Testis (tissue), 3 donors: Measurements from ENCODE around the gene ROR2. TPM values are rescaled to one million over a fixed set of nuclear protein-coding genes. Genes with fewer than 3 reads are reported as not detected.

Source experiments
- DNase-seq: peaks from one replicate; pipeline ENCODE4 v3.0.0-alpha.2; 2019
- H3K27ac ChIP-seq, 2 donors: fragments of 200-600 bp; sonication (generic); one replicate each; pipeline ENCODE4 v1.5.1; 2019
- H3K27me3 ChIP-seq: fragments of 200-600 bp; sonication (generic); one replicate; pipeline ENCODE4 v1.5.1; 2019
- H3K36me3 ChIP-seq: fragments of 200-600 bp; sonication (generic); one replicate; pipeline ENCODE4 v1.5.1; 2017; ENCODE audit warnings: low read depth; ENCODE audit errors: missing control alignments
- H3K4me1 ChIP-seq: fragments of 200-600 bp; sonication (generic); one replicate; pipeline ENCODE4 v1.5.1; 2019
- H3K4me3 ChIP-seq, 2 donors: fragments of 200-600 bp; sonication (generic); one replicate each; pipeline ENCODE4 v1.5.1; 2017 to 2019
- H3K9me3 ChIP-seq: fragments of 200-600 bp; sonication (generic); one replicate; pipeline ENCODE4 v1.5.1; 2017
- POLR2A ChIP-seq: fragments of 450-650 bp; IDR thresholded peaks from one replicate; pipeline ENCODE4 v1.6.1; 2017; ENCODE audit warnings: antibody characterized with exemption, mild to moderate bottlenecking, moderate library complexity
- WGBS, 2 donors: methylation state at CpG; one replicate each; pipeline ENCODE4 v1.1.5; 2018; 5-methylcytosine and 5-hydroxymethylcytosine counted together
- intact Hi-C: fragments of 100-400 bp; cut with DNase I; formaldehyde crosslinking; loops from one replicate; pipeline ENCODE4 v1.15.1; 2023; ENCODE audit warnings: low total_unique reads
- polyA plus RNA-seq: library from polyadenylated mRNA; stranded (reverse); fragments of 350-450 nt; fragmentation: Illumina TruSeq; extraction: RNeasy Lipid Tissue Mini Kit (QIAGEN cat#74804); gene quantifications from one replicate; pipeline ENCODE4 v1.2.3, GENCODE V29; 2014; ENCODE audit warnings: low read depth, low replicate concordance; ENCODE audit not compliant: insufficient read depth
- total RNA-seq, 2 donors: library from RNA; depleted of rRNA; stranded (reverse); fragments of >200 nt; gene quantifications; one replicate each; pipeline ENCODE4 v1.2.3, GENCODE V29; 2016
- TF ChIP-seq, protein P1 (sequence below), 3 experiments: fragments of 450-650 bp in 2 of 3; fragments of 200-600 bp in 1 of 3; sonication (generic) in 1 of 3; IDR thresholded peaks; one replicate each; pipeline ENCODE4 v1.5.1; 2016 to 2019; ENCODE audit warnings: antibody characterized with exemption in 3 of 3, mild to moderate bottlenecking in 2 of 3, moderate library complexity in 1 of 3

The ROR2 gene
- total and polyA plus RNA-seq, 3 donors from 2014 or later, result 11.5 to 16.5 (median 12.3) TPM

DNA sequence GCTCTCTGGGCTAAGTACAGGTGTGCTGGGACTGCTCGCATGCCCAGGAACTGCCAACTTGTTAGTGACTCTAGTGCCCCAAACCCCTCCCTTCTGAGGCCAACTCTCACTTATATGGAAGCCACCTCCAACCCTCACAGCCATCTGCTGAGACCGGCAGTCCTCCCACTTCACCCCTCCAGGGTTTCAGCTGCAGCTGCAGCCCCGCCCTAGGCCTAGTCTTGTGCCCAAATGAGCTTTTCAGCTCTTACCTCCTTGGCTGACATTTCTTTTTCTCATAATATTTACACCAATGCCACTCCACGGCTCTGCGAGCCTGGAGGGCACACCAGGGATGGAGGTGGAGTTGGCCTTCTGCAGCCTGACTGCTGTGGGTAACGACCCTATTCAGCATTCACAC is 166.6 kb downstream of the ROR2 start:
- Histone ChIP-seq H3K27me3 (no peaks in the 10 kb centered on the region), H3K27ac (no peak overlapping the region), H3K4me1 (no peaks in the 10 kb centered on the region), H3K9me3 (no peaks in the 10 kb centered on the region), H3K36me3 (no peaks in the 10 kb centered on the region), H3K4me3 (no peak overlapping the region)
- TF ChIP-seq, protein P1, sequence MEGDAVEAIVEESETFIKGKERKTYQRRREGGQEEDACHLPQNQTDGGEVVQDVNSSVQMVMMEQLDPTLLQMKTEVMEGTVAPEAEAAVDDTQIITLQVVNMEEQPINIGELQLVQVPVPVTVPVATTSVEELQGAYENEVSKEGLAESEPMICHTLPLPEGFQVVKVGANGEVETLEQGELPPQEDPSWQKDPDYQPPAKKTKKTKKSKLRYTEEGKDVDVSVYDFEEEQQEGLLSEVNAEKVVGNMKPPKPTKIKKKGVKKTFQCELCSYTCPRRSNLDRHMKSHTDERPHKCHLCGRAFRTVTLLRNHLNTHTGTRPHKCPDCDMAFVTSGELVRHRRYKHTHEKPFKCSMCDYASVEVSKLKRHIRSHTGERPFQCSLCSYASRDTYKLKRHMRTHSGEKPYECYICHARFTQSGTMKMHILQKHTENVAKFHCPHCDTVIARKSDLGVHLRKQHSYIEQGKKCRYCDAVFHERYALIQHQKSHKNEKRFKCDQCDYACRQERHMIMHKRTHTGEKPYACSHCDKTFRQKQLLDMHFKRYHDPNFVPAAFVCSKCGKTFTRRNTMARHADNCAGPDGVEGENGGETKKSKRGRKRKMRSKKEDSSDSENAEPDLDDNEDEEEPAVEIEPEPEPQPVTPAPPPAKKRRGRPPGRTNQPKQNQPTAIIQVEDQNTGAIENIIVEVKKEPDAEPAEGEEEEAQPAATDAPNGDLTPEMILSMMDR (IDR thresholded peaks at IDR 0.05), result no peak
- TF ChIP-seq POLR2A, result no peak
- WGBS, 2 donors, result 95 to 97% methylated on average over 6 of the region's 6 CpGs
- DNase-seq, result peak; percentile 4
- intact Hi-C loops, result no loop called here

GRCh38 chr9:91782708-91783214 is 167.3 kb downstream of the ROR2 start:
- Histone ChIP-seq H3K4me1 (no peaks in the 10 kb centered on the region), H3K9me3 (no peaks in the 10 kb centered on the region), H3K4me3 (no peak overlapping the region), H3K27me3 (no peaks in the 10 kb centered on the region), H3K27ac (no peak overlapping the region), H3K36me3 (no peaks in the 10 kb centered on the region)
- peak; percentile 9 for DNase-seq
- WGBS, 2 donors, result 78 to 89% methylated on average over 3 to 5 of the region's 5 CpGs
- TF ChIP-seq POLR2A, result no peak
- TF ChIP-seq, protein P1 (IDR thresholded peaks at IDR 0.05), result no peak
- intact Hi-C loops, result no loop called here

DNA sequence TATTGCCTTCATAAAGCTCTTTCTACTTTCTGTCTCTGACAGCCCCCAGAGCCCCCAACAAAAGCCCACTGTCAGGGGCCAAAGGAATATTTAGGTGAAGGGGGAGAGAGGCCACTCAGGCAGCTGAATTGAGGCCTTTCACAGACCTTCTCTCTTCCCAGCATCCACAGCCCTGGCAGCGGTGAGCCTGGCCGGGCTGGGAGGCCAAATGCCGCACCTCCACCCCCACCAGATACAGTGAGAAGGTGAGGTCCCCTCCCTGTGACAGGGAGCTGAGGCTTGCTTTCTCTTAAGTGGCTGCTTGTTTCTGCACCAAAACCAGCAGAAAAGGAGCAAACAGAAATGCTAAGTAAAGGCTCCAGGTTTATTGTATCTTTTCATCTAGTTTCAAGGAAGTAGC is 168.1 kb downstream of the ROR2 start:
- no peaks in the 10 kb centered on the region for H3K27me3 ChIP-seq
- no peaks in the 10 kb centered on the region for H3K9me3 ChIP-seq
- no peak for DNase-seq
- no peak overlapping the region for H3K27ac ChIP-seq
- H3K4me3 ChIP-seq, result no peak overlapping the region
- intact Hi-C loops, result no loop called here
- TF ChIP-seq POLR2A, result no peak
- TF ChIP-seq, protein P1 (IDR thresholded peaks at IDR 0.05), result no peak
- WGBS, 2 donors, result 65 to 73% methylated on average over 3 of the region's 3 CpGs
- no peaks in the 10 kb centered on the region for H3K4me1 ChIP-seq
- H3K36me3 ChIP-seq, result no peaks in the 10 kb centered on the region

GRCh38 chr9:91781116-91781515 is 168.9 kb downstream of the ROR2 start:
- no peak for DNase-seq
- intact Hi-C loops, result no loop called here
- no peaks in the 10 kb centered on the region for H3K36me3 ChIP-seq
- WGBS, 2 donors, result 72 to 83% methylated on average over 10 of the region's 10 CpGs
- H3K27ac ChIP-seq, result no peak overlapping the region
- no peak overlapping the region for H3K4me3 ChIP-seq
- TF ChIP-seq, protein P1 (IDR thresholded peaks at IDR 0.05), result no peak
- no peak for TF ChIP-seq POLR2A
- no peaks in the 10 kb centered on the region for H3K4me1 ChIP-seq
- H3K27me3 ChIP-seq, result no peaks in the 10 kb centered on the region
- no peaks in the 10 kb centered on the region for H3K9me3 ChIP-seq

- Histone ChIP-seq H3K27me3 (no peaks in the 10 kb centered on the region), H3K27ac (no peak overlapping the region), H3K9me3 (no peaks in the 10 kb centered on the region), H3K36me3 (no peaks in the 10 kb centered on the region), H3K4me3 (no peak overlapping the region), H3K4me1 (no peaks in the 10 kb centered on the region)
- 97 to 98% methylated on average over 10 of the region's 10 CpGs for WGBS, 2 donors
- intact Hi-C loops, result no loop called here
- no peak for TF ChIP-seq POLR2A
- no peak for DNase-seq
These were observed 172.0 kb downstream of the ROR2 start for GRCh38 chr9:91778031-91778430.
